T-helper 2 cell treated with Interferon-gamma antibody and Interleukin-4, amounts not matched to agents 100 ng/mL and 5 ng/mL, for 36 hours (primary cell): ENCODE measurements around the gene PHF5A. TPM values are rescaled to one million over a fixed set of nuclear protein-coding genes. Genes with fewer than 3 reads are reported as not detected.

Source experiments
- intact Hi-C: fragments of 100-400 bp; cut with micrococcal nuclease; formaldehyde crosslinking; loops from one replicate; pipeline ENCODE4 v1.15.1; 2023
- total RNA-seq: library from RNA; stranded (reverse); gene quantifications from 2 replicates; pipeline ENCODE4 v1.2.3, GENCODE V29; 2022

Gene PHF5A
- total RNA-seq, 1 donor from 2014 or later: 72.6 TPM

DNA sequence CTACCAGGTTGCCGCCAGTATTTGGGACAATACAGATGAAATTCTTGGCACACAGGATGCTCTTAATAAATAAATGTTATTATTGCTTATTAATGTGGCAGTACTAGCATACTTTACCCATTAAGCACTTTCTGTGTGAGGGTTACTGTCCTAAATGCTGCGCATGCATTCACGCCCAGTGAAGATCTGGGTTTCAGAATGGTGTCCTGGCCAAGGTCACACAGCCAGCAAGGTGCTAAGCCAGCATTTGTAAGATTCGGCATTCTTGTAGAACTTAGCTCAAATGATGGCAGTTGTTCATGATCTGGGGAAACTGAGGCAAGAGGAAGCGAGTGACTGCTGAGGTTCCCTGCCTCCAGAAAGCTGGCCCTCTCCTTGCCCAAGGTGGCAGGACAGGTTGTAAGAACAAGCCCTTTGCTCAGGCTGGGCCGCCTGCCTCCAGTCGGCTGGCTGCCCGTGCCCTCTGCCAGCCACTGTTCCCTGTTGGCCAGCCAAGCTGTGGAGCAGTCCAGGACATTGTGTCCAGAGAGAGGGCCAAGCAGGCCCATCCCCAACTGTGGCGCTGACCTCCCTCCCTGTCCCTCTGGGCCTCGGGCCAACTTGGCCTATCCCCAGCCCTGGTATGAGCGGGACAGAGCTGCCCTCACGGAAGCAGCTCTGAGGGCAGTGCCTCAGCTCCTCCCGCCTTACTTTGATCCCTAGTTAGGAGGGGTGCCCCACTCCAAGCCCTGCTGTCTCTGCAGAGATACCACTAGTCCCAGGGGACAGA lies 50.7 kb downstream of the PHF5A start:
- intact Hi-C loops: no loop called here

DNA sequence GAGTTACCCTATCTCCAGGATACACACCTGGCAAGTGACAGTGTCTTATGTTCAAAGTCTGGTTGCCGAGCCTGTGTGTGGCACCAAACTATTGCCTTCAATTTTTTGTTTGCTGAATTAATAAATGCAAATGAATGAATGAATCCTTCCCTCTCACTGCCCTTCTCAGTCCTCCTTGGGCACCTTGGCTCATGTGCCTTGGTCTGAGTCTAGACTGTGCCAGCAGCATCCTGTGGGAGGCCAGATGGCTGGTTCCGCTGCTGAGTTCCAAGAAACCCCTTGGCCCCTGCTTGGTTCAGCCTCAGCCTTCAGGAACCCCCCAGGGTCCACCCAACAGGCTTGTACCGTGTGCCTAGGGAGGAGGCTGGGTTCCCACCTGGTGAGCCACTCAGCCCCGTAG lies 52.9 kb downstream of the PHF5A start:
- intact Hi-C loops: no loop called here

DNA sequence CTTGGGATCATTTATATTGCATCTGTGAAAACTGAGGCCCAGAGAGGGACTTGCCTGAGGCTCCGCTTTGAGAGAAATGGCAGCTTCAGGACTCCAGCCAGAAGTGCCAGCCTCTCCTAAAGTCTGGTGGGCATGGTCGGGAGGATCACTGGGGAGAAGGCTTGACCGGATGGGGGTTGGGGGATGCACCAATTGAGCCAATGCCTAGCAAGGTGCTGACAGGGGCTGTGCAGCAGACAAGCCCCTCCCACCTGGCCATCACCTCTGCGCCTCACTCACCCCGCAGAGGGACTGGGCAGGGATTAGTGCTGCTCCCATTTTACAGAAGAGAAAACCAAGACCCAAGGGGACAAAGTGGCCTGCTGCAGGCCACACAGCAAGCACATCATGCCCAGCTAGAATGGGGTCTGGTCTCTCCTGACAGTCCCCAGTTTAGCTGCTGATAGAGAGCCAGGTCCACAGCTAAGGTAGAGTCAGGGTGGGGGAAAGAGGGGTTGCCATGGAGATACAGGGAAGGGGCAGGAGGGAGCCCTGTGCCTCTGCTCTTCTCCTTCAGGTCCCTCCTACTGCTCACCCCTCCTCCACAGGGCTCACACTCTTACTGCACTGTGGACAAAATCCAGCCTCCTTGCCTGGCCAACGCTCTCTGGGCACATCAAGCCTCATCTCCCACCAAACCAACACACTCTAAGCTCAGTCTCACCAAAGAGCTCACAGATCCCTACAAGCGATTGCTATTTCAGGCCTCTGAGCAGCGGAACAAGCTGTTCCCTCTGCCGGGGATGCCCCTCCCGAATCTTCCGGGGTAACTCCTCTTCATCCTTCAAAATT lies 57.3 kb downstream of the PHF5A start:
- intact Hi-C loops: no loop called here

DNA sequence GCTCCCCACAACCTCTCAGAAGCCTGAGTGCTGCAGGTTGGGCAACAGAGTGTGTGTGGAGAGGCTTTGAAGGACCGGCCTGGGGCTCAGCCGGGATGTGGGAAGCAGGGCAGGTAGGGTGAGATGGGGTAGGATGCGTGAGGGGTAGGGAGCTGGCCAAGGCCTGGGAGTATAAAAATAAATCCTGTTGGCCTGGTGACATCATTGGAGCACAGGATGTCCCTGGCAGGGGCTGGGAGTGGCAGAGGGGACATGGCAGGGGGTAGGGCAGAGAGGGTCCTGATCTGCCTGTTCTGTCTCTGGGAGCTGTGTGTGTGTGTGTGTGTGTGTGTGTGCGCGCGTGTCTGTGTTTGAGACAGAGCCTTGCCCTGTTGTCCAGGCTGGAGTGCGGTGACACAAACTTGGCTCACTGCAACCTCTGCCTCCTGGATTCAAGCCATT lies 58.2 kb downstream of the PHF5A start:
- intact Hi-C loops: no loop called here

Other genes starting within 250 kb of the PHF5A start
- 0.20 and 0.50 TPM in 2 replicates for gene CHADL, start 227.8 kb downstream of the PHF5A start, total RNA-seq
- gene RANGAP1, start 182.5 kb downstream of the PHF5A start, total RNA-seq: 99.8 and 101 TPM in 2 replicates
- 55.1 and 55.6 TPM in 2 replicates for gene ZC3H7B, start 167.2 kb downstream of the PHF5A start, total RNA-seq
- 3.0 and 3.3 TPM in 2 replicates for gene TEF, start 86.8 kb downstream of the PHF5A start, total RNA-seq
- 30.8 and 32.7 TPM in 2 replicates for gene TOB2, start 21.9 kb downstream of the PHF5A start, total RNA-seq
- gene ACO2, start 425 bp upstream of the PHF5A start, total RNA-seq: 82.6 and 87.8 TPM in 2 replicates
- gene POLR3H, start 75.8 kb upstream of the PHF5A start, total RNA-seq: 29.5 and 30.5 TPM in 2 replicates
- not detected in 2 replicates for gene CSDC2, start 92.3 kb upstream of the PHF5A start, total RNA-seq
- 26.2 and 29.9 TPM in 2 replicates for gene PMM1, start 121.1 kb upstream of the PHF5A start, total RNA-seq
- 46.7 and 52.1 TPM in 2 replicates for gene DESI1, start 152.4 kb upstream of the PHF5A start, total RNA-seq
- gene XRCC6, start 152.6 kb upstream of the PHF5A start, total RNA-seq: 323 and 325 TPM in 2 replicates
- gene SNU13, start 220.2 kb upstream of the PHF5A start, total RNA-seq: 200 and 215 TPM in 2 replicates
- 31.8 and 37.0 TPM in 2 replicates for gene MEI1, start 230.8 kb upstream of the PHF5A start, total RNA-seq